ENCODE measurements around the gene USP7. TPM values are rescaled to one million over a fixed set of nuclear protein-coding genes. Genes with fewer than 3 reads are reported as not detected.

Gene USP7
- total RNA-seq, 4 donors from 2014 or later, result 62.5 to 109 (median 89.1) TPM

DNA sequence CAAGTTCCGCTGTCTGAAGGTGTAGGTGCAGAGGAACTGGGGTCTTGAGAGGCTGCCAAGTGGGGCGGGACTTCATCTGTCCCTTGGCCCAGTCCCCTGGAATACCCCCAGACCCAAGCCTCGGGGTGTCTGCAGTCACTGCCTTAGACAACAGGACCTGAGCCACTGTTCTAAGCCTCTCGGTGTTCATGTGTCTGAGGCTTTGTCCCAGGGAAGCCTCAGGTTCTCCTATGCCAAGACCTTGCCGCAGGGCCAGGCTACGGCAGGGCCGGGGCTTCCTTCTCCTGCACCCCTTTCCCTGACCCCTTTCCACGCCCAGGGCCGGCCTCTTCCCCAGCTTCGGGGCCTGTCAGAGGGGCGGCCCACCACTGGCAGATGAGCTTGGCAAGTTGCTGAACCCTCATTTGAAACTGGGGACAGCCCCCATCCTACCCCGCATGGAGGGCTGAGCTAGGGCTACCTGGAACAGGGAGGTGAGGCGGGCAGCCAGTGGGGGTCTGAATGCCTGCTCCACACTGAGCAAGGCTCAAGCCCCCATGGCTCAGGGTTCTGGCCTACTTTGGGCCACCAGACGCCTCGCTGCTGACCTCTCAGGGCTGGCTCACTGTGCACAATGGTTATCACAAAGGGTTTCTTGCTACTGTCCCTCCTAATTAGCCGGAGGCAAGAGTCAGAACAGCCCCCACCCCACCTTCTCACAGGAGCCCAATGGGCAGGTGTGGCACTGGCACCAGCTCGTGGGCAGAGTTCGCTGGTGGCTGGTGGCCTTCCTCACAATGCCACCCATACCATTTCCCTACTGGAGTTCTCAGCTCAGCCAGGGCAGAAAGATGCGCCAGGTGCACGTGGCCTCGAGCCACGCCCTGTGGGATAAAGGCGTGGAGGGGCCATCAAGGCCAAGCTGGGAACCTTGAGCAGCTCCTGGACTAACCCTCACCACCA, 74.5 kb downstream of the USP7 start:
- peaks cover 13 to 50% (median 25%) of the 10 kb centered on the region in 3 donors for H3K4me1 ChIP-seq
- H3K4me3 ChIP-seq, result no peak overlapping the region
- no peak for TF ChIP-seq POLR2A (IDR thresholded peaks at IDR 0.05)
- TF ChIP-seq, protein P1, sequence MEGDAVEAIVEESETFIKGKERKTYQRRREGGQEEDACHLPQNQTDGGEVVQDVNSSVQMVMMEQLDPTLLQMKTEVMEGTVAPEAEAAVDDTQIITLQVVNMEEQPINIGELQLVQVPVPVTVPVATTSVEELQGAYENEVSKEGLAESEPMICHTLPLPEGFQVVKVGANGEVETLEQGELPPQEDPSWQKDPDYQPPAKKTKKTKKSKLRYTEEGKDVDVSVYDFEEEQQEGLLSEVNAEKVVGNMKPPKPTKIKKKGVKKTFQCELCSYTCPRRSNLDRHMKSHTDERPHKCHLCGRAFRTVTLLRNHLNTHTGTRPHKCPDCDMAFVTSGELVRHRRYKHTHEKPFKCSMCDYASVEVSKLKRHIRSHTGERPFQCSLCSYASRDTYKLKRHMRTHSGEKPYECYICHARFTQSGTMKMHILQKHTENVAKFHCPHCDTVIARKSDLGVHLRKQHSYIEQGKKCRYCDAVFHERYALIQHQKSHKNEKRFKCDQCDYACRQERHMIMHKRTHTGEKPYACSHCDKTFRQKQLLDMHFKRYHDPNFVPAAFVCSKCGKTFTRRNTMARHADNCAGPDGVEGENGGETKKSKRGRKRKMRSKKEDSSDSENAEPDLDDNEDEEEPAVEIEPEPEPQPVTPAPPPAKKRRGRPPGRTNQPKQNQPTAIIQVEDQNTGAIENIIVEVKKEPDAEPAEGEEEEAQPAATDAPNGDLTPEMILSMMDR (IDR thresholded peaks at IDR 0.05), result no peak
- no peak overlapping the region for H3K27ac ChIP-seq
- H3K27me3 ChIP-seq, result peaks cover 0 to 11% (median 0%) of the 10 kb centered on the region in 4 donors
- WGBS, 2 donors, result 84 to 97% methylated on average over 4 to 9 of the region's 23 CpGs
- DNase-seq, result no peak
- H3K36me3 ChIP-seq, result peaks cover 12 to 54% (median 32%) of the 10 kb centered on the region in 3 donors
- no peaks in the 10 kb centered on the region for H3K9me3 ChIP-seq
- intact Hi-C loops (cut with DNase I), result loop anchor here (5.0 kb wide), 1 partner anchor 232 kb away; no protein-coding TSS in a partner anchor

DNA sequence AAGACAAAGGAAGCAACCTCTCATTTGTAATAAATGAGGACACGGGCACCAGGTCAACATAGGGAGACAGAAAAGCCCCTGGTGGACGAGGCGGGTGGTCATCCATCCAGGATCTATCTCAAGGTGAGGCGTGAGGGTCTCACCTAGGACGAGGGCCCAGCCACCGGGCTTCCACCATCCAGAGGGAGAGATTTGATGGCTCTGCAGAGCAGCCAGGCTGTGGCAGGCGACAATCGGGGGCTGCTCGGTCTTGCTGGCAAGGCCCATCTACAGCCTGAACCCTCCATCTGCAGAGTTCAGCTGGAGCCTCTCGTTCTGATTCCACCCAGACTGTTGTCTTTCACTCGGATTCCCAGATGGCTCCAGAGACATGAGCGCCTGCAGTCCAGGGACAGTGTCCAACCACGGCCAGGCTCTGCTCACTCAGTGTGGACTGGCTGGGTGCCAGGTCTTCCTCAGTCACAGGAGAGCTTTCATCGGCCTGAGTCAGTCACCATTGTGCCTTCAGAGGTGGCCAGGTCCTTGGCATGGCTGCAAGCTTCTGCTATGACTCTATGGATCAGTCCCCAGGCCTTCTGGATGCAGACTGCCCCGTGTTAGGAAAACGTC, 75.7 kb downstream of the USP7 start:
- H3K4me3 ChIP-seq, result no peak overlapping the region
- peaks cover 8 to 42% (median 21%) of the 10 kb centered on the region in 3 donors for H3K36me3 ChIP-seq
- WGBS, 2 donors, result 82 to 90% methylated on average over 8 to 13 of the region's 16 CpGs
- H3K27me3 ChIP-seq, result peaks cover 0 to 21% (median 0%) of the 10 kb centered on the region in 4 donors
- no peak overlapping the region for H3K27ac ChIP-seq
- intact Hi-C loops (cut with DNase I), result loop anchor here (5.0 kb wide), 1 partner anchor 231 kb away; no protein-coding TSS in a partner anchor
- H3K4me1 ChIP-seq, result peaks cover 13 to 53% (median 27%) of the 10 kb centered on the region in 3 donors
- no peaks in the 10 kb centered on the region for H3K9me3 ChIP-seq
- DNase-seq, result no peak
- TF ChIP-seq POLR2A (IDR thresholded peaks at IDR 0.05), result no peak
- TF ChIP-seq, protein P1 (IDR thresholded peaks at IDR 0.05), result no peak

DNA sequence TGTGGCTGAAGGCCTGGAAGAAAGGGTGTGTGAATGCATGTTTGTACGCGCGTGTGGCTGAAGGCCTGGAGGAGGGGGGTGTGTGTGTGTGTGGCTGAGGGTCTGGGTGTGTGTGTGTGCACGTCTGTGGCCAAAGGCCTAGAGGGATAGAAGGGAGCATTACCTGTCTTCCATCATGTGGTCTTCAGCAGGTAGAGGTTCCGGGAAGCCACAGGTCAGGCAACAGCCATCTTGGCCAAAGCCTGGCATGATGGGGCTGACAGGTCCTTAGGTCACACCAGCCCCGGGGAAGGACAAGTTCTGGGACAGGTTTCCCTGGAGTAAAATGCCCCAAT, 76.3 kb downstream of the USP7 start:
- intact Hi-C loops (cut with DNase I), result loop anchor here (5.0 kb wide), 1 partner anchor 230 kb away; no protein-coding TSS in a partner anchor
- no peak overlapping the region for H3K27ac ChIP-seq
- no peaks in the 10 kb centered on the region for H3K9me3 ChIP-seq
- no peak for TF ChIP-seq POLR2A (IDR thresholded peaks at IDR 0.05)
- TF ChIP-seq, protein P1 (IDR thresholded peaks at IDR 0.05), result no peak
- peaks cover 0 to 26% (median 0%) of the 10 kb centered on the region in 4 donors for H3K27me3 ChIP-seq
- H3K4me1 ChIP-seq, result peaks cover 13 to 53% (median 27%) of the 10 kb centered on the region in 3 donors
- no peak for DNase-seq
- peaks cover 8 to 35% (median 21%) of the 10 kb centered on the region in 3 donors for H3K36me3 ChIP-seq
- no peak overlapping the region for H3K4me3 ChIP-seq
- 78 to 87% methylated on average over 5 to 6 of the region's 6 CpGs for whole genome bisulfite sequencing, 2 donors

DNA sequence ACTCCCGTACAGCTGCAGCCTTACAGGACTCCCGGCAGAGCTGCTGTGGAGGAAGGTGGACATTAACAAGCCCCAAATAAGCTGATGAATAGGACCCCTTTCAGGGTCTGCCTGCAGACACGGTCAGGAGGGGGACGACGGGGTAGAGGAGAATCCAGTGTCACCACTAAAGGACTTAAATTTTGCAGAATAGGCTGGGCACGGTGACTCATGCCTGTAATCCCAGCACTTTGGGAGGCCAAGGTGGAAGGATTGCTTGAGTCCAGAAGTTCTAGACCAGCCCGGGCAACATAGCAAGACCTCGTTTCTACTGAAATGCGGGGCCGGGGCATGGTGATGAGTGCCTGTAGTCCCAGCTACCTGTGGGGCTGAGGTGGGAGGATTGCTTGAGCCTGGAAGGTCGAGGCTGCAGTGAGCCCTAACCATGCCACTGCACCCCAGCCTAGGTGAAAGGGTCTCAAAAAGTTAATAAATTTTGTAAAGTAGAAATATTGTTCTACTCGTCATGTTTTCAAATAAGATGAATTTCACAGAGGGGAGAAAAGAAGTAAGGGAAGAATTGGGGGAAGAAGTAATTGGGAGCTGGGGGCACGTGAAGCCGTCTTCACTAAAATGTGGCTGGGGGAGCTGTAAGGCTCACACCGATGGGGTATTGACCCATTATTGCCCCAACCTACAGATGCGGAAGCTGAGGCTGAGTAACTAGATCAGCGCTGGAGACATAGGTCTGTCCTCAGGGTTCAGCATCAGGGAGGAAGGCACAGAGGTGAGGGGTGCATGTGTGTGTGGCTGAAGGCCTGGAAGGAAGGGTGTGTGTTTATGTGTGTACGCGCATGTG, 76.9 kb downstream of the USP7 start:
- H3K4me3 ChIP-seq, result no peak overlapping the region
- no peaks in the 10 kb centered on the region for H3K9me3 ChIP-seq
- peaks cover 13 to 53% (median 27%) of the 10 kb centered on the region in 3 donors for H3K4me1 ChIP-seq
- TF ChIP-seq POLR2A (IDR thresholded peaks at IDR 0.05), result no peak
- TF ChIP-seq, protein P1 (IDR thresholded peaks at IDR 0.05), result no peak
- no peak overlapping the region for H3K27ac ChIP-seq
- H3K27me3 ChIP-seq, result peaks cover 0 to 27% (median 0%) of the 10 kb centered on the region in 4 donors
- 62 to 64% methylated on average over 15 of the region's 19 CpGs for whole genome bisulfite sequencing, 2 donors
- DNase-seq, result no peak
- intact Hi-C loops (cut with DNase I), result loop anchor here (5.0 kb wide), 1 partner anchor 230 kb away; no protein-coding TSS in a partner anchor
- peaks cover 8 to 30% (median 18%) of the 10 kb centered on the region in 3 donors for H3K36me3 ChIP-seq

Data from esophagus squamous epithelium (tissue), 5 donors.